A673 (cell line): ENCODE measurements around the gene DIP2C. TPM values are rescaled to one million over a fixed set of nuclear protein-coding genes. Genes with fewer than 3 reads are reported as not detected.
A peak's percentile ranks its signal among the peaks of the same experiment; 100 is the strongest.

Experiments
- BruUV-seq: library from RNA; stranded (reverse); fragments of 400-500 nt; replicated peaks from 2 replicates; lab custom pipeline; 2021; lab: Mats Ljungman, UMichigan
- CTCF ChIA-PET: fragments of 300-600 bp; sonication (Branson Sonifier 250); formaldehyde crosslinking; loops from one replicate; lab custom pipeline; 2022; ENCODE audit warnings: antibody characterized with exemption; lab: Charles Lee
- POLR2A ChIA-PET: fragments of 300-600 bp; sonication (Branson Sonifier 250); formaldehyde crosslinking; loops from one replicate; lab custom pipeline; 2022; ENCODE audit warnings: antibody characterized with exemption; ENCODE audit not compliant: low non-redundant PET; lab: Charles Lee
- DNase-seq: peaks from one replicate; pipeline ENCODE4 v3.0.0-alpha.2; 2015; ENCODE audit warnings: low spot score
- H3K27ac ChIP-seq: fragments of 200-600 bp; sonication (generic); 2 replicates; pipeline ENCODE4 v1.5.1; 2016; ENCODE audit warnings: mixed run types, low read depth, mild to moderate bottlenecking, mixed read lengths, antibody characterized with exemption, low read length; ENCODE audit not compliant: poor library complexity, severe bottlenecking
- H3K27me3 ChIP-seq: fragments of 200-600 bp; sonication (generic); replicated peaks from 2 replicates; pipeline ENCODE4 v1.6.1; 2017; ENCODE audit warnings: mixed run types, low read depth, mild to moderate bottlenecking, mixed read lengths, antibody characterized with exemption, low read length; ENCODE audit not compliant: insufficient read depth, poor library complexity
- H3K36me3 ChIP-seq: fragments of 200-600 bp; sonication (generic); 2 replicates; pipeline ENCODE4 v1.6.1; 2016; ENCODE audit warnings: mixed run types, mild to moderate bottlenecking, mixed read lengths, antibody characterized with exemption, low read length; ENCODE audit not compliant: insufficient read depth, poor library complexity, severe bottlenecking
- H3K4me1 ChIP-seq: fragments of 200-600 bp; sonication (generic); 2 replicates; pipeline ENCODE4 v1.6.1; 2017; ENCODE audit warnings: mixed run types, mild to moderate bottlenecking, mixed read lengths, antibody characterized with exemption, low read length; ENCODE audit not compliant: insufficient read depth, poor library complexity, severe bottlenecking
- H3K4me3 ChIP-seq: fragments of 200-600 bp; sonication (generic); 2 replicates; pipeline ENCODE4 v1.5.1; 2016; ENCODE audit warnings: low read depth, mixed run types, mild to moderate bottlenecking, mixed read lengths, low read length; ENCODE audit not compliant: poor library complexity, severe bottlenecking
- H3K9me3 ChIP-seq: fragments of 200-600 bp; sonication (generic); 2 replicates; pipeline ENCODE4 v1.6.1; 2016; ENCODE audit warnings: mixed run types, low read depth, mild to moderate bottlenecking, mixed read lengths, antibody characterized with exemption, low read length; ENCODE audit not compliant: poor library complexity, severe bottlenecking
- EZH2 ChIP-seq: fragments of 200-600 bp; sonication (generic); IDR thresholded peaks from 2 replicates; pipeline ENCODE4 v1.6.1; 2017; ENCODE audit warnings: borderline replicate concordance, low read depth, mild to moderate bottlenecking, mixed read lengths, antibody characterized with exemption, low read length; ENCODE audit not compliant: poor library complexity, severe bottlenecking
- intact Hi-C: fragments of 100-400 bp; cut with micrococcal nuclease; formaldehyde crosslinking; loops from one replicate; pipeline ENCODE4 v1.10.0; 2022; ENCODE audit not compliant: unreplicated experiment
- total RNA-seq: library from RNA; stranded (reverse); gene quantifications from 2 replicates; pipeline ENCODE4 v1.2.3, GENCODE V29; 2021
- TF ChIP-seq, protein P1 (sequence below): fragments of 300-800, 200-600 bp; sonication (generic); conservative IDR thresholded peaks from 2 replicates; pipeline ENCODE4 v1.5.1; 2017; ENCODE audit warnings: low read depth, mild to moderate bottlenecking, antibody characterized with exemption, low read length, moderate library complexity, mixed read lengths

DIP2C gene
- total RNA-seq, 1 experiment from 2014 or later = 13.2 TPM

DNA sequence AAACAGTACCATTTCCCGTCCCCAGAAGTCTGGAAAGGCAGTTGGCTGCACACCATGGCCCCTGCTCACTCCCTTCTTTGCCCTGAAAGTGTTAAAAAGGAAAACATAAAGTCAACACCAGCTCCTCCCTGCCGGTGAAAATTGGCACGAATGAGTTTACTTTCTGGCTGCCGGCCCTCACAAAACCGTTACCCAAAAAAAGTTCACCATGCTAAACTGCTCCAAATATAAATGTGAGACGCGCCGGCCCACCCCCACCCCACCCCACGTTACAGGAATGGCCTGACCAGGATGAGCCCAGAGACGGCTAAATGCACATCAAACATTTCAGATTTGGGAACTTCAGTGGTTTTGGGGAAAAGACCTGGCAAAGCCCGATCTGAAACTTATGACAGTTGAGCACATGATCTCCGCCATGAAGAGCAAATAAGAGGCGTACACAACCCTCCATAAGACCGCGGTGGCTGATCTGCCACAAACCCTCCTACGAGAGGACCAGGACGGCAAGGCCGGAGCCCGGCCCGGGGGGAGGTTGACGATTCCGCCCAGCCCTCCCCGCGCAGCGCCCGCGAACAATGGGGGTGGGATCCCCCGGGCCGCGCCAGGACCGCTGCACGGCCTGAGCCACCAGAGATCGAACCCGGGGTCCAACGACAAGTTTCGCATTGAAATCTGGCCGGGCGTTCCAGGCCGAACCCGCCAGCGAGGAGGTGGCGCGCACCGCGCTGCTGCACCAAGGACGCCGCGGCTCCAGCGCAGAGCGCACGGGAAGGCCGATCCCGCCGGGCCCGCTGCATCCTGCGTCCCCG is 952 bp downstream of the DIP2C start:
- Histone ChIP-seq H3K27ac (peak overlapping the region; percentile 78), H3K27me3 (no peaks in the 10 kb centered on the region), H3K4me3 (peak overlapping the region; percentile 75), H3K36me3 (no peaks in the 10 kb centered on the region), H3K4me1 (peaks cover 8% of the 10 kb centered on the region), H3K9me3 (no peaks in the 10 kb centered on the region)
- intact Hi-C loops = loop anchor here (10.0 kb wide), 1 partner anchor 174 kb away; no protein-coding TSS in a partner anchor
- ChIA-PET POLR2A (interaction anchor here (0.6 kb wide), 1 partner anchor 195 kb away, joined by 3 read pairs; no protein-coding TSS in a partner anchor), CTCF (interaction anchor here (0.5 kb wide), 1 partner anchor 386 kb away, joined by 3 read pairs; no protein-coding TSS in a partner anchor)
- DNase-seq = peak; percentile 61
- no TSS peak for BruUV-seq
- TF ChIP-seq, protein P1, sequence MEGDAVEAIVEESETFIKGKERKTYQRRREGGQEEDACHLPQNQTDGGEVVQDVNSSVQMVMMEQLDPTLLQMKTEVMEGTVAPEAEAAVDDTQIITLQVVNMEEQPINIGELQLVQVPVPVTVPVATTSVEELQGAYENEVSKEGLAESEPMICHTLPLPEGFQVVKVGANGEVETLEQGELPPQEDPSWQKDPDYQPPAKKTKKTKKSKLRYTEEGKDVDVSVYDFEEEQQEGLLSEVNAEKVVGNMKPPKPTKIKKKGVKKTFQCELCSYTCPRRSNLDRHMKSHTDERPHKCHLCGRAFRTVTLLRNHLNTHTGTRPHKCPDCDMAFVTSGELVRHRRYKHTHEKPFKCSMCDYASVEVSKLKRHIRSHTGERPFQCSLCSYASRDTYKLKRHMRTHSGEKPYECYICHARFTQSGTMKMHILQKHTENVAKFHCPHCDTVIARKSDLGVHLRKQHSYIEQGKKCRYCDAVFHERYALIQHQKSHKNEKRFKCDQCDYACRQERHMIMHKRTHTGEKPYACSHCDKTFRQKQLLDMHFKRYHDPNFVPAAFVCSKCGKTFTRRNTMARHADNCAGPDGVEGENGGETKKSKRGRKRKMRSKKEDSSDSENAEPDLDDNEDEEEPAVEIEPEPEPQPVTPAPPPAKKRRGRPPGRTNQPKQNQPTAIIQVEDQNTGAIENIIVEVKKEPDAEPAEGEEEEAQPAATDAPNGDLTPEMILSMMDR = no peak
- no peak for TF ChIP-seq EZH2

DNA sequence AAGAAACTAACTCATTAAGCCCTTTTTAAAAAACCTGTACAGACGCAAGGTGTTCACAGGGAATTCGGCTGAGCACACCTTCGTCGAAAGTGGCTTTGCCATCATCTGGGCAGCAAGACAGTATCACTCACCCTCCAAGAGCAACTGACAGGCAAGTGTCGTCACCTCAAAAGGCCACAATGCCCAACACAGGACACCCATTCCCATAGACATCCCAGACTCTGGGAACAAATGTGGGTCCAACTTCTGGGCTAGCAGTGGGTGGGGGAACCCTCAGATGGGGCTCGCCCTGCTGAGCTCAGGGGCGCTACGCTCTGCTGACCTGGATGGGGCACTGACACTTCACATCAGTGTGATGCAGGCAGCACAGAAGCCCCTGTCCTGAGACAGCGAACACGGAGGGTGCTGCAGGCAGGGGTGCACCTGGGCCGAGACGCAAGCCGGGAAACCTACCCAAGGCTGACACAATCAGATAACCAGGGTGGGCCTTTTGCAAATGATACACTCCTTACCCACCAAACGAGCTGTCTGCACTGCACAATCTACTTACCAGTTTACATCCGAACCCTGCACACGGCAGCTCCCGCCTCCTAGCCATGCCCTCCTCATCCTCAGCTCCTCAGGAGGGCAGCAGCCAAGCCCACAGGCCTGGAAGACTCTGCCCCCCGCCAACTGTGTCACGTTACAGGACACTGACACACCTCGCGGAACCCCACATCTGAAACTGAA is 1.7 kb downstream of the DIP2C start:
- DNase-seq = no peak
- Histone ChIP-seq H3K4me3 (peak overlapping the region; percentile 75), H3K9me3 (no peaks in the 10 kb centered on the region), H3K4me1 (peaks cover 12% of the 10 kb centered on the region), H3K36me3 (no peaks in the 10 kb centered on the region), H3K27me3 (no peaks in the 10 kb centered on the region), H3K27ac (no peak overlapping the region)
- intact Hi-C loops = loop anchor here (10.0 kb wide), 1 partner anchor 173 kb away; no protein-coding TSS in a partner anchor
- CTCF ChIA-PET = interaction anchor here (0.5 kb wide), 1 partner anchor 387 kb away, joined by 3 read pairs; no protein-coding TSS in a partner anchor
- POLR2A ChIA-PET = no interaction called here
- TSS peak; percentile 44 for BruUV-seq
- TF ChIP-seq, protein P1 = no peak
- no peak for TF ChIP-seq EZH2

- Histone ChIP-seq H3K4me1 (peaks cover 12% of the 10 kb centered on the region), H3K27ac (no peak overlapping the region), H3K27me3 (no peaks in the 10 kb centered on the region), H3K4me3 (no peak overlapping the region), H3K9me3 (no peaks in the 10 kb centered on the region), H3K36me3 (no peaks in the 10 kb centered on the region)
- intact Hi-C loops = loop anchor here (10.0 kb wide), 1 partner anchor 172 kb away; no protein-coding TSS in a partner anchor
- no TSS peak for BruUV-seq
- no peak for TF ChIP-seq EZH2
- TF ChIP-seq, protein P1 = no peak
- POLR2A ChIA-PET = no interaction called here
- DNase-seq = no peak
- CTCF ChIA-PET = no interaction called here
Observed at GRCh38 chr10:686155-686931, 3.1 kb downstream of the DIP2C start.
